ENCODE measurements around the gene PIGO.

The PIGO gene

GRCh38 chr9:35042081-35042604, 54.2 kb downstream of the PIGO start:
- Histone ChIP-seq H3K9me3 (ENCODE audit: low read length) (no peaks in the 10 kb centered on the region), H3K4me1 (ENCODE audit: insufficient read depth, low read length) (no peaks in the 10 kb centered on the region), H3K9ac (ENCODE audit: low read length) (no peak overlapping the region), H3K27ac (ENCODE audit: low read depth, low read length) (no peak overlapping the region), H3K27me3 (ENCODE audit: control insufficient read depth in 1 of 2, insufficient read depth in 2 of 2, low read length in 2 of 2) (no peaks in the 10 kb centered on the region), H3K36me3 (ENCODE audit: insufficient read depth, low read length) (peaks cover 30% of the 10 kb centered on the region), H3K4me3 (ENCODE audit: low read depth in 1 of 2, low read length in 2 of 2) (no peak overlapping the region)
